ENCODE data around the gene BACH1.

BACH1 gene

DNA sequence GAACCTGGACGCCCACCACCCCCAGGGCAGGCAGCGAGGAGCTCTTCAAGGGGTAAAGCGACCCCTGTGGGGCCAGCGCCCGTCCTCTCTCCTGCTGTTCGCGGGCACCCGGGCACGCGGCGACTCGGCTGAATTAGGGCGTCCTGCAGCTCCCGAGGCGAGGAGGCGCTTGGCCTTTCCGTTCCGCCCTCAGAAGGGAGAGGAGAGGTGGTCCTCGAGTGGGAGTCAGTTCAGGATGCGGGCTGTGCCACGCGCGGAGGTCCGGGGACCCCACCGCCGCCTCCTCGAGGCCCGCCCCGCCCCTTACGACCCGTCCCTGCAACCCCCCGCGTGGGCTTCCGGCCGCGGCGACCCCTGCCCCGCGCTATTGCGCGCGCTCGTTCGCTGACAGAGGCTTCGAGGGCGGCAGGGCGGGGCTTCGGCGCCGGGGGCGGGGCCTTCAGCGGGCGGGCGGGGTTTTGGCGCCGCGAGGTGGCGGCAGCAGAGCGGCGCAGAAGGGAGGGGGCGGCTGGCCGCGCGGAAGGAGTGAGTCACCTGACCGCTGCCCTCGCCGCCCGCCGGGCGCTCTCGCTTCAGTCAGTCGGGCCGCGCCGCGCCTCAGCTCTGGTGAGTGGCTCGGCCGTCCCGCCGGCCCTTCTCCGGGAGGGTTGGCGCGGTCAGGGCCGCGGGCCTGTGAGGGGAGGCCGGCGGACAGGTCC, at the start of gene BACH1:
Gene BACH1 (plus strand): TSS at position 575 of the 698 bp plus-strand sequence. CDS start 22,359 bp downstream, outside the sequence.
- TF ChIP-seq CTCF (IDR thresholded peaks at IDR 0.05): peak; percentile 16; the same call in 1 of the 2 replicates

GRCh38 chr21:29250636-29251035, 48.1 kb upstream of the BACH1 start:
- TF ChIP-seq CTCF (IDR thresholded peaks at IDR 0.05): no peak

- TF ChIP-seq CTCF (IDR thresholded peaks at IDR 0.05): no peak
These were observed 44.2 kb upstream of the BACH1 start for GRCh38 chr21:29254550-29254949.

DNA sequence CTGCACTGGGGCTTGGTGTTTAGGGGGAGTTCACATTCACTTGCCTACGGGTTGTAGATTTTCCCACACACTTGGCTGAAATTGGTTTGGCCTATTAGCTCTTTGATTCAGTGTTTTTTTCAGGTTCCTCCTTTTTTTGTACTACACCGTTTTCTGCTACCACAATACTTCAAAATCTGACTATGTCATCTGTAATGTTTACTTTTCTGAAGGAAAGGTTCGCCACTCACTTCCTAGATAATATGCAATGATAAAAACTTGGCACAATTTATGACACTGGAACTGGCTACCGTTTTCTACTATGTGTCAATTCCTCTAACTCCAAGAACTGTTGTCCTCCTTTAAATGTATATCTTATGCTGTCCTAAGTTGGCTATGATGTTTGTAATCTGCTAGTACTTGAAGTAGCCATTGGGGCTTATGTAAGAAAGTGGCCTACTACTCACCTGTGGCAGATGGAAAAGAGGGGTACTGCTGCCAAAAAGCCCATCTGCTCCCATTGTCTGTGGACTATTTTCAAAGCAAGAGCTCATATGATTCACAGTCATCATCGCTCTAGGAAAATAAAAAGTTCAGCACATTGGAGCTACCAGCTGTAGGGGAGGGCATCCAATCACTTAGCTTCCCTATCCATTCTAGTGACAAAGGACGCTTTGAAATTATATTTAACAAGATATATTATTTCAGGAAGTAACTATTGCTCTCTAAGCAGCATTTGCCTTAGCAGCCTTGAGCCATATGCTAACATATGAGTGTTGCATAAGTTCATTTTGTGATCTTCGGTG, 42.4 kb upstream of the BACH1 start:
- TF ChIP-seq CTCF (IDR thresholded peaks at IDR 0.05): no peak

DNA sequence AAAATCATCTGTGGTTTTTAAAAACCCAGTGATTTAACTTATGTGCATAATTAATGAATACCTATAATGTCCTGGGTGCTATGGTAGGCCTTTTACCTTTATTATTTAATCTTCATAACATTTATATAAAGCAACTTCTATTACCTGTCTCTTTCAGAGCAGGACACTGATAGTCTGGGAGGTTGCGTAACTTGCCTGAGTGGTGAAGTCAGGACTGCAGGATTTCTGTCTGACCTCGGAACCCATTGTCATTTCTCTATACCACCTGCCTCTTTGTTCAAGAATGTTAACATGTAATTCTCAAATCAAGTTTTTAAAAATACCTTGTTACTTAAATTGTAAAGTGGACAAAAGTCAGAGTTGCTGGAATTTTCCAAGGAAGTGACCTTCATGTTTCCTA, 41.0 kb upstream of the BACH1 start:
- no peak for TF ChIP-seq CTCF (IDR thresholded peaks at IDR 0.05)

- no peak for TF ChIP-seq CTCF (IDR thresholded peaks at IDR 0.05)
These were observed 39.9 kb upstream of the BACH1 start for GRCh38 chr21:29258626-29259338.

GRCh38 chr21:29260461-29260860, 38.3 kb upstream of the BACH1 start:
- no peak for TF ChIP-seq CTCF (IDR thresholded peaks at IDR 0.05)
